Subcutaneous adipose tissue (tissue), 4 donors: ENCODE results near the gene RFTN1. TPM values are rescaled to one million over a fixed set of nuclear protein-coding genes. Genes with fewer than 3 reads are reported as not detected.

Experiments used
- CTCF ChIP-seq: fragments of 450-650 bp; IDR thresholded peaks from one replicate; pipeline ENCODE4 v1.5.1; 2016; ENCODE audit warnings: low read depth, mild to moderate bottlenecking, control low read depth, antibody characterized with exemption, moderate library complexity
- total RNA-seq, 4 donors: library from RNA; depleted of rRNA; stranded (reverse); fragments of >200 nt; gene quantifications; one replicate each; pipeline ENCODE4 v1.1.0, GENCODE V29; 2016

Gene RFTN1
- total RNA-seq, 4 donors from 2014 or later: 58.1 to 116 (median 97.4) TPM

DNA sequence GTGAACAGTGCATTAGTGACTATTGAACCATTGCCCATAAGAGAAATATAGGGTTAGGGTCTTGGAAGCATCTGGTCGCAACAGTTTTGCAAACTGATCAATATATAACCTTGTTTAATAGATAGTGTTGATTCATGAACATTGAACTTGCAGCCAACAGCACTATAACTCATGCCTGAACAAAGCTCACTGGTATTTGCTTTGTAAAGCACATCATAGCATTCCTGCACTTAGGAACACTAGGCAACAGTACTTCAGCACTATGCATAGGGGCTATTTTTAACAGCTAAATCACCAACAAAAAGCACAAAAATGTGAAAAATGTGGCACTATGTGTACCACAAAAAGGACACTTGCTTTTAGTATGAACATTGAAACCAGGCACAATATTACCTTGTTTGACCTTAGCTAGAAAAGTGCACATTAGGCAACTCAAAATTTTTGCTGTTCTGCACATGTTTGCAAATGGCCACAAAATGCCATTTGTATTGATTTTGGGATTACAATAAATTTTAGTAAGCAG lies 180.5 kb downstream of the RFTN1 start:
- TF ChIP-seq CTCF: no peak

GRCh38 chr3:16331319-16331883 lies 182.1 kb downstream of the RFTN1 start:
- TF ChIP-seq CTCF: no peak

- no peak for TF ChIP-seq CTCF
Observed at GRCh38 chr3:16330351-16330750, 183.1 kb downstream of the RFTN1 start.

DNA sequence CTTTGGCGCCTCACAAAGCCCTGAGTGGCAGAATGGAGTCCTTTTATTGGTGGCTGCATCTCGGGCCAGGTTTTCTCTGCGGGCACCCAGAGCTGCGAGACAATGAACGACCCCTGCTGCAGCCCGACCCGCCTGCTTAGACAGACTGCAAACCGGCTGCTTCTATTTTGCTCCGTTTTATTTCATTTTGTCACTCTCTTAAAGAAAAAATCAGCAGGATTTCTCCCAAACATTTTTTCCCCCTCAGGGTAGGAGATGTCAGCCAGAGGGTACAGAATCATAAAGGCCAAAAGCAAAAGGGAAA lies 183.7 kb downstream of the RFTN1 start:
- no peak for TF ChIP-seq CTCF

- no peak for TF ChIP-seq CTCF
Observed at GRCh38 chr3:16329036-16329825, 184.3 kb downstream of the RFTN1 start.

GRCh38 chr3:16328124-16328523 lies 185.4 kb downstream of the RFTN1 start:
- TF ChIP-seq CTCF: no peak

GRCh38 chr3:16326724-16327349 lies 186.7 kb downstream of the RFTN1 start:
- no peak for TF ChIP-seq CTCF
